Astrocyte of the cerebellum (primary cell): ENCODE measurements around the gene WDR59.

Source experiments
- DNase-seq: peaks from one replicate; pipeline ENCODE4 v3.0.0-alpha.2; 2011; ENCODE audit warnings: low read depth
- H3K4me3 ChIP-seq: 2 replicates; pipeline ENCODE4 v1.5.1; 2011; ENCODE audit warnings: mild to moderate bottlenecking, low read depth, low read length, moderate library complexity
- CTCF ChIP-seq: IDR thresholded peaks from 2 replicates; pipeline ENCODE4 v1.5.1; 2012; ENCODE audit warnings: low read length, low read depth, moderate library complexity, mild to moderate bottlenecking; ENCODE audit errors: missing control alignments
- in situ Hi-C: cut with HindIII; loops from 2 replicates; pipeline ENCODE4 v1.10.0; 2017; ENCODE audit warnings: low sequenced_read_pairs

Gene WDR59

GRCh38 chr16:74825941-74826340 lies 159.0 kb downstream of the WDR59 start:
- no peak for DNase-seq
- TF ChIP-seq CTCF, result no peak
- H3K4me3 ChIP-seq, result no peak overlapping the region
- in situ Hi-C loops, result no loop called here

GRCh38 chr16:74825016-74825415 lies 159.9 kb downstream of the WDR59 start:
- no peak overlapping the region for H3K4me3 ChIP-seq
- in situ Hi-C loops, result no loop called here
- no peak for TF ChIP-seq CTCF
- no peak for DNase-seq
